H9 (cell line): ENCODE measurements around the gene HHATL. TPM values are rescaled to one million over a fixed set of nuclear protein-coding genes. Genes with fewer than 3 reads are reported as not detected.

Experiments used
- DNase-seq: peaks from one replicate; pipeline ENCODE4 v3.0.0-alpha.2; 2017
- H2AFZ ChIP-seq: one replicate; pipeline ENCODE4 v1.6.1; 2013; ENCODE audit warnings: mild to moderate bottlenecking, low read length, control low read depth, moderate library complexity
- H2AK5ac ChIP-seq: 2 replicates; pipeline ENCODE4 v1.6.1; 2013; ENCODE audit warnings: low read length, control low read depth, mixed read lengths; ENCODE audit not compliant: insufficient read length
- H2BK120ac ChIP-seq: one replicate; pipeline ENCODE4 v1.6.1; 2013; ENCODE audit warnings: low read depth, mild to moderate bottlenecking, low read length, control low read depth, inconsistent platforms; ENCODE audit not compliant: poor library complexity, severe bottlenecking
- H2BK12ac ChIP-seq: 2 replicates; pipeline ENCODE4 v1.6.1; 2013; ENCODE audit warnings: low read length, control low read depth, mixed read lengths, low read depth; ENCODE audit not compliant: insufficient read length
- H2BK15ac ChIP-seq: 2 replicates; pipeline ENCODE4 v1.6.1; 2013; ENCODE audit warnings: low read depth, low read length, control low read depth
- H2BK20ac ChIP-seq: one replicate; pipeline ENCODE4 v1.6.1; 2013; ENCODE audit warnings: low read depth, mild to moderate bottlenecking, low read length, control low read depth, inconsistent platforms; ENCODE audit not compliant: poor library complexity, severe bottlenecking
- H2BK5ac ChIP-seq: 2 replicates; pipeline ENCODE4 v1.6.1; 2013; ENCODE audit warnings: low read length, control low read depth, mixed read lengths; ENCODE audit not compliant: insufficient read length
- H3K14ac ChIP-seq: 2 replicates; pipeline ENCODE4 v1.6.1; 2013; ENCODE audit warnings: low read length, control low read depth; ENCODE audit not compliant: insufficient read depth
- H3K18ac ChIP-seq: 2 replicates; pipeline ENCODE4 v1.6.1; 2013; ENCODE audit warnings: low read depth, mild to moderate bottlenecking, mixed read lengths, low read length, control low read depth; ENCODE audit not compliant: insufficient read length
- H3K23ac ChIP-seq: 2 replicates; pipeline ENCODE4 v1.6.1; 2013; ENCODE audit warnings: low read length, control low read depth, mixed read lengths, low read depth; ENCODE audit not compliant: insufficient read length
- H3K23me2 ChIP-seq: 2 replicates; pipeline ENCODE4 v1.6.1; 2013; ENCODE audit warnings: low read depth, mild to moderate bottlenecking, mixed read lengths, low read length, control low read depth; ENCODE audit not compliant: insufficient read length, poor library complexity, severe bottlenecking
- H3K27ac ChIP-seq: 2 replicates; pipeline ENCODE4 v1.5.1; 2013; ENCODE audit warnings: low read length, control low read depth, mixed read lengths, low read depth; ENCODE audit not compliant: insufficient read length
- H3K27me3 ChIP-seq: 2 replicates; pipeline ENCODE4 v1.6.1; 2013; ENCODE audit warnings: low read length, control low read depth, inconsistent platforms; ENCODE audit not compliant: insufficient read depth
- H3K4ac ChIP-seq: 2 replicates; pipeline ENCODE4 v1.6.1; 2013; ENCODE audit warnings: low read depth, mild to moderate bottlenecking, control low read depth, inconsistent platforms, low read length, moderate library complexity
- H3K4me1 ChIP-seq: 2 replicates; pipeline ENCODE4 v1.6.1; 2013; ENCODE audit warnings: low read length, control low read depth, inconsistent platforms; ENCODE audit not compliant: insufficient read depth
- H3K4me2 ChIP-seq: 2 replicates; pipeline ENCODE4 v1.6.1; 2013; ENCODE audit warnings: low read length, control low read depth, mixed read lengths; ENCODE audit not compliant: insufficient read length, insufficient read depth
- H3K56ac ChIP-seq: 2 replicates; pipeline ENCODE4 v1.6.1; 2013; ENCODE audit warnings: low read depth, mild to moderate bottlenecking, mixed read lengths, low read length, control low read depth; ENCODE audit not compliant: insufficient read length
- H3K79me1 ChIP-seq: 2 replicates; pipeline ENCODE4 v1.6.1; 2013; ENCODE audit warnings: low read depth, mild to moderate bottlenecking, moderate library complexity, low read length, control low read depth, inconsistent platforms; ENCODE audit not compliant: insufficient read depth, poor library complexity, severe bottlenecking
- H3K79me2 ChIP-seq: 2 replicates; pipeline ENCODE4 v1.6.1; 2013; ENCODE audit warnings: low read length, control low read depth, inconsistent platforms; ENCODE audit not compliant: insufficient read depth
- H3K9ac ChIP-seq: 2 replicates; pipeline ENCODE4 v1.6.1; 2013; ENCODE audit warnings: low read length, control low read depth, mixed read lengths; ENCODE audit not compliant: insufficient read length; ENCODE audit errors: extremely low read depth
- H3K9me3 ChIP-seq: one replicate; pipeline ENCODE4 v1.6.1; 2013; ENCODE audit warnings: low read depth, low read length, inconsistent platforms; ENCODE audit not compliant: control insufficient read depth
- H3T11ph ChIP-seq: one replicate; pipeline ENCODE4 v1.6.1; 2013; ENCODE audit warnings: mild to moderate bottlenecking, low read length, control low read depth, inconsistent platforms
- H4K20me1 ChIP-seq: one replicate; pipeline ENCODE4 v1.6.1; 2013; ENCODE audit not compliant: control insufficient read depth, insufficient read length, insufficient read depth
- H4K5ac ChIP-seq: 2 replicates; pipeline ENCODE4 v1.6.1; 2013; ENCODE audit warnings: low read depth, mild to moderate bottlenecking, mixed read lengths, low read length, control low read depth; ENCODE audit not compliant: insufficient read length
- H4K8ac ChIP-seq: replicated peaks from 2 replicates; pipeline ENCODE4 v1.6.1; 2013; ENCODE audit warnings: low read length, control low read depth, mixed read lengths, low read depth; ENCODE audit not compliant: insufficient read length
- H4K91ac ChIP-seq: 2 replicates; pipeline ENCODE4 v1.6.1; 2013; ENCODE audit warnings: low read depth, mild to moderate bottlenecking, moderate library complexity, mixed read lengths, low read length, control low read depth; ENCODE audit not compliant: insufficient read length
- H3K27ac Mint-ChIP-seq, 3 experiments: 2 replicates in 2 of 3; 3 replicates in 1 of 3; pipeline ENCODE4 v1.8.0; 2020 to 2021; ENCODE audit warnings: mixed read lengths in 3 of 3, mild to moderate bottlenecking in 1 of 3, moderate library complexity in 1 of 3
- H3K27me3 Mint-ChIP-seq: 2 replicates; pipeline ENCODE4 v1.8.0; 2021; ENCODE audit warnings: low read depth, mild to moderate bottlenecking, moderate library complexity, mixed read lengths
- H3K36me3 Mint-ChIP-seq, 3 experiments: 2 replicates in 2 of 3; 3 replicates in 1 of 3; pipeline ENCODE4 v1.8.0; 2020 to 2021; ENCODE audit warnings: low read depth in 3 of 3, mixed read lengths in 3 of 3; ENCODE audit not compliant: insufficient read depth in 1 of 3
- H3K4me1 Mint-ChIP-seq, 2 experiments: 2 replicates each; pipeline ENCODE4 v1.8.0; 2020; ENCODE audit warnings: mixed read lengths in 2 of 2
- H3K4me3 Mint-ChIP-seq, 2 experiments: 2 replicates in 1 of 2; 3 replicates in 1 of 2; pipeline ENCODE4 v1.8.0; 2020 to 2021; ENCODE audit warnings: mild to moderate bottlenecking in 2 of 2, mixed read lengths in 2 of 2, moderate library complexity in 1 of 2
- H3K9me3 Mint-ChIP-seq, 2 experiments: 2 replicates in 1 of 2; 3 replicates in 1 of 2; pipeline ENCODE4 v1.8.0; 2020; ENCODE audit warnings: mild to moderate bottlenecking in 2 of 2, mixed read lengths in 2 of 2, moderate library complexity in 1 of 2
- CTCF ChIP-seq: fragments of 200-600 bp; sonication (generic); conservative IDR thresholded peaks from 3 replicates; pipeline ENCODE4 v1.8.0; 2021; ENCODE audit warnings: antibody characterized with exemption, mild to moderate bottlenecking
- WGBS: extraction: QIAGEN DNeasy Blood & Tissue Kit; methylation state at CpG from one replicate; pipeline ENCODE4 v1.1.7; 2013; ENCODE audit warnings: missing lambda C conversion rate, low lambda C conversion rate, mixed read lengths; ENCODE audit not compliant: insufficient read length; ENCODE audit errors: extremely low coverage; 5-methylcytosine and 5-hydroxymethylcytosine counted together
- total RNA-seq: library from RNA; stranded (reverse); gene quantifications from 2 replicates; pipeline ENCODE4 v1.2.1, GENCODE V29; 2021

HHATL gene
- total RNA-seq, 1 experiment from 2014 or later: 0.46 TPM

- H3K4me1 ChIP-seq: peaks cover 5% of the 10 kb centered on the region; the same call in 1 of the 2 replicates
- no peak overlapping the region for H3K56ac ChIP-seq
- H3K9me3 ChIP-seq: no peaks in the 10 kb centered on the region
- Mint-ChIP-seq H3K4me3 (no peak overlapping the region), H3K9me3 (no peaks in the 10 kb centered on the region), H3K27me3 (peaks cover 3% of the 10 kb centered on the region), H3K36me3 (no peaks in the 10 kb centered on the region), H3K27ac (no peak overlapping the region), H3K4me1 (peaks cover 35 to 36% of the 10 kb centered on the region in 2 experiments)
- no peak overlapping the region for H3T11ph ChIP-seq
- no peak overlapping the region for H4K5ac ChIP-seq
- no peaks in the 10 kb centered on the region for H3K23me2 ChIP-seq
- no peaks in the 10 kb centered on the region for H3K79me1 ChIP-seq
- no CpG with 5 or more reads among the region's 6 CpGs for WGBS
- H3K23ac ChIP-seq: no peak overlapping the region
- no peak overlapping the region for H2AK5ac ChIP-seq
- no peak overlapping the region for H2BK120ac ChIP-seq
- no peak overlapping the region for H3K9ac ChIP-seq
- H3K79me2 ChIP-seq: no peaks in the 10 kb centered on the region
- no peak overlapping the region for H3K4ac ChIP-seq
- peak; percentile 11 for DNase-seq
- no peak overlapping the region for H3K4me2 ChIP-seq
- H2AFZ ChIP-seq: no peak overlapping the region
- H2BK15ac ChIP-seq: no peak overlapping the region
- H4K91ac ChIP-seq: no peak overlapping the region
- no peak for TF ChIP-seq CTCF
- no peak overlapping the region for H3K18ac ChIP-seq
- H3K27ac ChIP-seq: no peak overlapping the region
- no peak overlapping the region for H2BK12ac ChIP-seq
- H4K8ac ChIP-seq: no peak overlapping the region
- no peak overlapping the region for H2BK5ac ChIP-seq
- H4K20me1 ChIP-seq: no peaks in the 10 kb centered on the region
- no peak overlapping the region for H3K14ac ChIP-seq
- no peak overlapping the region for H2BK20ac ChIP-seq
- H3K27me3 ChIP-seq: no peaks in the 10 kb centered on the region
Measured at GRCh38 chr3:42729404-42730145, 27.0 kb upstream of the HHATL start.
